GM21786 (cell line): Measurements from ENCODE around the gene SRL.
A peak's percentile ranks its signal among the peaks of the same experiment; 100 is the strongest.
"Not testable (repeated sequence)": the region's sequence is repeated elsewhere in the genome, so short reads cannot be mapped to it uniquely, and the experiment has no call there.

ENCODE experiments used
- ATAC-seq: cut with Tn5 transposase; IDR thresholded peaks from one replicate; pipeline ENCODE4 v1.9.1; 2021; ENCODE audit not compliant: unreplicated experiment

SRL gene

DNA sequence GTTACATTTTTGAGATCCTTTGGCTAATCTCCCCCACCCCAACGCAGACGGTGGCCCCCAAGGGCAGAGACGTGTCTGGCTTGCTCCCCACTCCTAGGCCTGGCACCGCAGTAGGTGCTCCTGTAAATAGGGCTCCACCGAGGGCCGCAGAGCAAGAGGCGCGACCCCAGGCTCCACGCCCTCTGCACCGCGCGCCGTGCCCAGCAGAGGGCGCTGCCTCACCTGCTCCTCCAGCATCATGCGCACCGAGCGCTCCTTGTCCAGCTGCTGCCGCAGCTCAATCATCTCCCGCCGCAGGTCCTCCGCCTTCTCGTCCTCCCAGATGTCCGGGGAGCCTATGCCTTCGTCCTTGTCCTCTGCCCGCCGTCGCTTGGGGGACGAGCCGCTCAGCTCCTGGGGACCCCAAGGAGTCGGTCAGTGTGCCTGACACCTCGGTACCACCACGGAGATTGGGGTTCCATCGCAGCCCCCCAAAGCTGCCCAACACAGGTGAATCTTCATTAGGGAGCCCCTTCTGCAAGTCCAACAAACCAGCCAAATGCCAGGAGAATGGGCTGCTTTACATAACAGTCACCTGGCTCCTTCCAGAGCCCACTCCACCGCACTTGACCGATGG is 19.8 kb upstream of the SRL start:
- ATAC-seq, result no peak

- ATAC-seq, result no peak
These were observed 18.5 kb upstream of the SRL start for GRCh38 chr16:4260360-4260759.

DNA sequence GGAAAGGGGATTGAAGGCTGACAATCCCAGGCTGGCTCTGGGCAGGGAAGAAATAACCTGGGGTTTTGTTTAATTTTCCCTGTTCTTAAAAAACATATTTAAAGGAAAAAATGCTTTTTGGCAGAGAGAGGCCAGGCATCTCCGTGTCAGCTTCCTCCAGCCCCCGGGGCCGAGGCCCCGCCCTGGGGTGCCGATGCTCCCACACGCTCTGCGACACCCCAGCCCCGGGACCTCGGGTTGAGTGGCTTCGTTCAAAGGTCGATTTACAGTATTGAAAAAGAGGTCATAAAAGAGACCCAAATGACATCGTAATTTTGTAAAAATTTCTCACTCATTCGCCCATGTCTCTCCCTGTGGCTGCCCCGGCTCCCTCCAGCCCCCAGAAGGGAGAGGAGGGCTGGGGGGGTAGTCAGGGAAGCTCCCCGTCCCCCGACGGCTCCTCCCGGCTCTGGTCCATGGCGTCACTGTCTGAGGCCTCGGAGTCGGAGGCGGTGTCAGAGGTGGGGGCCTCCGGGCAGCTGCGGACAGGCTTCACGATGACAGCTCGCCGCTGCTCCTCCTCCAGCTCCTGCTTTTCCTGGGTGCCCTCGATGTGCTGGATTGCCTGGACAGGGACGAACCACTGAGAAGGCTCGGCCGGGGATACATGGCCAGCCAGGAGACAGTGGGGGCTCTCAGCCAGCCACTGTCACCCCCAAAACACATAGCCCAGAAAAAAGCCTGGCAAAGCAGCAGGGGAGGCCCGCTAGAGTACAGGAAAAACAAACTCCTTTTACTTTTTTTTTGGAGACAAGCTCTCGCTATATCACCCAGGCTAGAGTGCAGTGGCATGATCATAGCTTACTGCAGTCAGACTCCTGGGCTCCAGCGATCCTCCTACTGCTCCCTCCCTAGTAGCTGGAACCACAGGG is 16.0 kb upstream of the SRL start:
- ATAC-seq, result no peak

DNA sequence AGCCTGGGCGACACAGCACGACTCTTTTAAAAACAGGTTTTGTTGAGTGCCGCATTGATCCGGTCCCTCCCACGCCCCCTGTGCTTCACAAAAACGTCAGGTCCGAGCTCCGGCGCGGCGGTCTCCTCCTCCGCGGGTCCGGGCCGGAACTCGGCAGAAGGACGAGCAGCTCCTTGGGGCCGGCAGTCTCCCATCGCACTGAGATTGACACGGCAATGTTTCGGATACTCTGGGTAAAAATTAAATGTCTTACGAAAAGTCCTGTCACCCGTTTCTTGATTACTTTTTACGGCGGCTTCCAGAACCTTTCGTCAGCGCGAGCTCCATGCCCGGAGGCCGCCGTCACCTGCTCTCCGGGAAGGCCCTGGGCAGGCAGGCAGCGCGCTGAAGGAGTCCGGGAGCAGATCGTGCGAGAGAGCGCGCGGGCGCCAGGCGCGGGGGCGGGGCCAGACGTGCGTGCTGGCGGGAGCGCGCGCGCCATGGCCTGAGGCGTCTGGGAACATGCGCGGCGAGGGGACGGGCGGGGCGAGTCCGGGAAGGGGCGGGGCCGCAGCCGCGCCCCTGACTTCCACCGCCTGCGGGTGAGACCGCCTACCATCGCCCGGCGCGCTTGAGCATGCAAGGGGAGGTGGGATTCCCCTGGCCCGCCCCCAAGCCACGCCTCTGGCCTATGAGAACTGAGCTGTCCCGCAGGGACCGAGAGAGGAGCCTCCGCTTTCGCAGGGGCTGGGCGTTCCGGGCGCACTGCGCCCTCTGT is 11.7 kb upstream of the SRL start:
- peak; percentile 90 for ATAC-seq

- ATAC-seq, result not testable (repeated sequence)
These were observed 11.1 kb upstream of the SRL start for GRCh38 chr16:4253012-4253393.

GRCh38 chr16:4249530-4250308 is 7.8 kb upstream of the SRL start:
- ATAC-seq, result no peak

DNA sequence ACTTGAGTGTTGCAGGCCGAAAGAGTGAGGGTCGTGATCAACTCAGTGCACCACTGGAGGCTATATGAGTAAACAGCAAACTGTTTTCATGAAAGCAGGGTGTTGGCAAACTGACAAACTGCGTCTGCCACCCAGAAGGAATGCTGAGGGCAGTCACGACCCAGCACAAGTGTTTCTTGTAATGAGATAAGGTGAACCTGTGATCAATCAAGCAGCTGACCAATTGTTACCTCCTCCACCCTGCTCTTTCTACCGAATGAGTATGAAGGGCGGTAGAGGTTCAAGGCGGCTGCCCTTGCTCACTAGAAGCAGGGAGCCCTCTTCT is 5.5 kb upstream of the SRL start:
- no peak for ATAC-seq

GRCh38 chr16:4246777-4247459 is 5.0 kb upstream of the SRL start:
- no peak for ATAC-seq

DNA sequence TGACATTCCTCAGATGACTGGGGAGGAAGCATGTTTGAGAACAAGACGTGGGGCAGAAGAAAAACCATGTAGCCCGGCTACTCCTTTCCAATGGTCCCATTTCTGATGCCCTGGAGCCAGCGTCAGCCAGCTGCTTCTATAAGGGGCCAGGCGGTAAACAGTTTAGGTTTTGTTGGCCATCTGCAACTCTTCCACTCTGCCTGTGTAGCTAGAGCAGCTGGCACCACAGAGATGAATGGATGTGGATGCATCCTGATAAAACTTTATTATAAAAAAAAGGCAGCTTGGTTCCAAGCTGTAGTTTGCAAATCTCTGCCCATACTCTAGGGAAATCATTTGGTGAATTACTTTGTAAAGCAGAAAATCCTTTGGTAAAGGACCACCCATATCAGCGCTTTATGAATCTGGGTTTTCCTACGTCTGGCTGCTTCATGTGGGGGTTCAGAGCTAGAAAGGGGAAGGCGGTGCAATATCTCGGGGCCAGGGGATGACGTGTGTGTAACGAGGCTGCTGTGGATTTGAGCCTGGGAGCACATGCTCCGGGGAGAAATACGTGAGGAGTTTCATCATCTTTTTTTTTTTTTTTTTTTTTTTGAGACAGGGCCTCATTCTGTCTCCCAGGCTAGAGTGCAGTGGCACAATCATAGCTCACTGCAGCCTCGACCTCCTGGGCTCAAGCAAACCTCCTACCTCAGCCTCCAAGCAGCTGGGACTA is 3.4 kb upstream of the SRL start:
- ATAC-seq, result no peak

DNA sequence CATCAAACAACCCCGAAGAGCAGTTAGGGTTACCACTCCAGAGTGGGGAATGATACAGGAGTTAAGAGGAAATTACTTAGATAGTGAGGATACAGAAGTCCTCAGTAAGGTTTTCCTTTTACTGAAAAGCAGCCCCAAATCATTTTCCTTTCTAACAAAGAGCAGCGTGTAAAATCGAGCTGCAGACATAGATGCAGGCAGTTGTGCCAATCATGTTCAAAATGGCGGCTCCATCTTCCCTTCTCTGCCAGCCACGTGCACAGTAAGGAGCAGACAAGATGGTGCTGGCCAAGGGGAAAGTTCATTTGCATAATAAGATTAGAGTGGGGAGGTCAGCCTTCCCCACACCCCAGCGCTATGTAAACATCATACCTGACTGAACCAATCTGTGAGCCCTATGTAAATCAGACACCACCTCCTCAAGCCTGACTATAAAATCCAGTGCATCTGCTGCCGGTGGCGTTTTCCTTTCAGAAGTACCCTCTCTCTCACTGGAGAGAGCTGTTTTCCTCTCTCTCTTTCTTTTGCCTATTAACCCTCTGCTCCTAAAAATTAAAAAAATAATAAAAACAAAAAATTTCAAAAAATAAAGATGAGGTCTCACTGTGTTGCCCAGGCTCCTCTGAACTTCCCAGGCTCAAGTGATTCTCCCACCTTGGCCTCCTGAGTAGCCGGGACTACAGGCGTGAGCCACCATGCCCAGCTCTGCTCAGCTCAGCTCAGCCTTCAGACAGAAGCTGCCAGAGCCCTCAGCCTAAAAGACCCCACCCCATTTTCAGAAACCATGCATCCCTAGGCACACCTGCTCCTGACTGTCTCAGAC is 2.6 kb upstream of the SRL start:
- ATAC-seq, result no peak

GRCh38 chr16:4241258-4241927 is 487 bp downstream of the SRL start:
- no peak for ATAC-seq

DNA sequence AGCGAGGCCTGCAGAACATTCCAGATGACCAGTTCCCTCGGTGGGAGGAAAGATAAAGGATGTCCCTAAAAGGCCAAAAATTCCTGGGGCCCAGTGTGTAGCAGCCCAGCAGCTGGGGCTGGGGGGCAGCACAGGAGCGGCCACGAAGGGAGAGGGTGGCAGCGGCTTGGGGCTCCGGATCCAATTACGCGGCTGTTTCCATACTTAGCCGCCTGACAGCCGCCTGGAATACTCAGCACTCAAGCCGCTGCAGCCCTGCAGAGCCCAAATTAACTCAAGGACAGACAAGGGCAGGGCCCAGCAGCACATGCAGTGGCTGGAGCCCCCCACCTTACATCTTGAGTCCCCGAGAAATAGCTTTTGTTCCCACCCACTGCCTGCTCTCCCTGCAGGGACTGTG is 1.3 kb downstream of the SRL start:
- no peak for ATAC-seq

- ATAC-seq, result no peak
These were observed 2.2 kb downstream of the SRL start for GRCh38 chr16:4239682-4240175.

- no peak for ATAC-seq
These were observed 2.9 kb downstream of the SRL start for GRCh38 chr16:4239020-4239419.

GRCh38 chr16:4233431-4233830 is 8.4 kb downstream of the SRL start:
- no peak for ATAC-seq

- ATAC-seq, result no peak
These were observed 9.1 kb downstream of the SRL start for GRCh38 chr16:4232541-4233386.

DNA sequence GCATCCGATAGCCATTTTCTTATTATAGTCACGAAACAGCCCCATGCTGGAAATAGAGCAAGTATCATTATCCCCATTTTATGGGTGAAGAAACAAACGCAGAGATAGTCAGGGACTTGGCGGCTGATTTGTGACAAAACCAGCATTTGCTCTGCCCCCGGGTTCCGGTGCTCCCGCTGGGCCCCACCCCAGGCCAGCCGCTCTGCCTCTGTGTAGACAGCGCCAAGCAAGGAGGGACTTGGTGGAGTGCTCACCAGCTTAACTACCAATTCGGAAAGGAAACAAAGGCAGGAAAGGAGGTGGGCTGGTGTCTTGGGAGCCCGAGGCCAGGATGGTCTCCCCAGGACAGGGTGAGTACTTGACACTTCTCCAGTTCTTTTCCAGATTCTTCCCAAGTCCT is 10.0 kb downstream of the SRL start:
- ATAC-seq, result no peak

DNA sequence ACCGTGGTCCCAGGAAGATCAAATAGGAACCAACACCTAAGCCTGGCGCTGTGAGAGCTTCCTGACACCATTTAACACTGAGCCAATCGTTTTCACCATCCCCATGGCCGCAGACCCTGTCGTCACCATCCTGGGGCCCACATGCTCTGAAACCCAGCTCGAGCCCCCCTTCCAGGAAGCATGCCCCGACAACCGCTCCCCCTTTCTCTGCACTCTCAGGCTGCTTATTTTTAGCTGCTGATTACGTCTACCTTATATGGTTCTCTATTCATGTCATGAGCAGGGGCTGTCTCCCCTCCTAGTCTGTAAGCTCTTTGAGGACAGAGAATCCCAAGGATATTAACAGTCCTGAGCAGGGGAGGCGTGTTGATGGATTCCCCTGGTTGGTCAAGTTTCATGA is 10.5 kb downstream of the SRL start:
- no peak for ATAC-seq
